Dedifferentiated amniotic fluid mesenchymal stem cell (primary cell): ENCODE measurements around the gene HCFC1R1.

Source experiments
- DNase-seq: peaks from one replicate; pipeline ENCODE4 v3.0.0-alpha.2; 2016; ENCODE audit errors: extremely low spot score

HCFC1R1 gene

GRCh38 chr16:2976201-2976600, 47.5 kb downstream of the HCFC1R1 start:
- DNase-seq = no peak

- no peak for DNase-seq
Observed at GRCh38 chr16:2975161-2975795, 48.5 kb downstream of the HCFC1R1 start.

- DNase-seq = no peak
Observed at GRCh38 chr16:2974319-2975056, 49.3 kb downstream of the HCFC1R1 start.

- no peak for DNase-seq
Observed at GRCh38 chr16:2973605-2974318, 50.0 kb downstream of the HCFC1R1 start.

- DNase-seq = no peak
Observed at GRCh38 chr16:2973093-2973492, 50.6 kb downstream of the HCFC1R1 start.
